Stimulated activated CD4-positive, alpha-beta T cell treated with anti-CD3 and anti-CD28 coated beads, Interleukin-12 subunit alpha, Interleukin-12 subunit beta, amount 100 ng/mL, for 4 hours (primary cell): ENCODE measurements around the gene SLC31A1.

Source experiments
- DNase-seq: peaks from one replicate; pipeline ENCODE4 v3.0.0-alpha.2; 2020

SLC31A1 gene

DNA sequence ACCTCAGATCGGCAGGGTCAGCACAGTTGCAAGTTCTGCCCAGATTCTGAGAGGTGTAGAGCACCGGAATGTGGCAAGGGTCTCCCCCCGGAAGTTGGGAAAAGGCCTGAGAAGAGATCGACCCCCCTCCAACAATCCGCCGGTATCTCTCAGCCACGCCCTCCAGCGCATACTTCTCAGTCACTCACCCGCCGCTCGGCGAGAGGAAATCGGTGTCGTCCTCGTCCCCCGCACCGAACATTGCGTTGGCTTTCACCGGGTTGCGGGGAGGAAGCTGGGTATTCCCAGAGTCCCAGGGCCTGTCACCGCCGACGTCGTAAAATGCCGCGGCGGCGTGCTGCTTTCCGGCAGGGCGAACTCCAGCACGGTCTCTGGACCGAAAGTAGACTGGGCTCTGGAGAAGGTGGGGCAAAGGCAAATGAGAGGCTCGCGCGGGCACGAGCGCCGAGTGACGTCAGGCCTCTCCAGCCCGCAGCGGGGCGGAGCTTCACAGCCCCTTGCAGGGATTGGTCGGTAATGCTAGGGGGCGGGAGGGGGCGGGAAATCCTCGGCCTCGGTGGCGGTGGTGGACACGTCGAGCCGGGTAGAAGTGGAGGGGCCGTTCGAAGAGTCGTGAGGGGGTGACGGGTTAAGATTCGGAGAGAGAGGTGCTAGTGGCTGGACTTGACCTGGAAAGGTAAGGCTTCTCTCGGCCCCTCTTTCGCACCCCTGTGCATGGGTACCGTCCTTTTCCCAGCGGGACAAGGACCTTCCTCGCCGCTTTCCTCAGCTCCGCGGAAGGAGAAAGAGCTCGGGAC is at the start of gene SLC31A1, which contains the start of gene FKBP15:
TSS of gene SLC31A1 (plus strand) at position 542 of the 797 bp plus-strand sequence. CDS start 34,605 bp downstream, outside the sequence.
TSS of gene FKBP15 (minus strand) at position 275 of the 797 bp plus-strand sequence. CDS start at position 241, 34 bp downstream.
- peak; percentile 95 for DNase-seq

GRCh38 chr9:113173341-113173740 is 48.0 kb upstream of the SLC31A1 start:
- no peak for DNase-seq

- no peak for DNase-seq
These were observed 44.5 kb upstream of the SLC31A1 start for GRCh38 chr9:113176803-113177202.

DNA sequence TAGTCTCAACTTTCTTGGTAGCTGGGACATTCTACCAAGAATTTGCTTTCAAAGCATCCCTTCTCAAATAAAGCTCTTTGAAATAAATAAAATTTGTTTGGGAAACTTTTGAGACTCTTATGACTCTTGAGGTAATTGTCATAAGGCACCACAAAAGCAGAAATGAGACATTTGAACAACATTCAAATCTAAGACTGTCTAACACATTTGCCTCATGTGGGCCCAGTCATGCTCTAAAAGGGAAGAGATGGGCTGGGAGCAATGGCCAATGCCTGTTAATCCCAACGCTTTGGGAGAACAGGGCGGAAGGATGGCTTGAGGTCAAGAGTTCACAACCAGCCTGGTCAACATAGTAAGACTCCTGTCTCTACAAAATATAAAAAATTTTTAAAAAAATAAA is 44.1 kb upstream of the SLC31A1 start:
- DNase-seq, result no peak

- no peak for DNase-seq
These were observed 43.3 kb upstream of the SLC31A1 start for GRCh38 chr9:113178087-113178486.

DNA sequence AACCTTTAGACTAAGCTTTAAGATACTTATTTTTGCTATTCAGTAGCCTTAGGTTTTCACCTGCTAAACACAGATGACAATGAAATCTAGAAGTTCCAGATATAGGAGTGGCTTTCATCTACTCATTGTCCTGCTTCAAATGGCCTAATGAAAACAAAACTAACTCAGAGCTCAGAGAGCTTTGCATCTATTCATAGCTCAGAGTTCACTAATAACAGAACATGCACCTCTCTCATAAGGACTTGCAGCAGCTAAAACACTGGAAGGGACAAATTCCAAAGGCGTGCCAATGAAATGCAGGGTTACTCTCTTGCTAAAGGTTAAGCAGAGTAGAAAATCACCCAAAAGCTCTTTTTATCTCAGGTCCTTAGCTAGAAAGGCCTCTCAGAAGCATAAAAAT is 41.5 kb upstream of the SLC31A1 start:
- no peak for DNase-seq

DNA sequence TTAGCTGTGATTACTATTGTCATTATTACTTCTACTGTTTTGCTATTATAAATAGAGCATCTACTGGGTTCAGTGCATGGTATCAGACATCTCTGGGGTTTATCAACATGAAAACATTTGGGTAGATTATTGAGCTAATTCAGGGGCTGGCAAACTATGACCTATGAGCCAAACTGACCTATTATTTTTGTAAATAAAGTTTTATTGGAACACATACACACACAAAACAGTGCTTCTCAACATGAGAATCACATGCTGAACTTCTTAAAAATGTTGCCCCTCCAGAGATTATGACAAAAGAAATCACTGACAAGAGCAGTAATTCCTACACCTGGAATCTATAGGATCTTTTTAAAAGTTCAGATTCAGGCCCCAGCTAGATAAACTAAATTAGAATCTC is 40.2 kb upstream of the SLC31A1 start:
- no peak for DNase-seq

DNA sequence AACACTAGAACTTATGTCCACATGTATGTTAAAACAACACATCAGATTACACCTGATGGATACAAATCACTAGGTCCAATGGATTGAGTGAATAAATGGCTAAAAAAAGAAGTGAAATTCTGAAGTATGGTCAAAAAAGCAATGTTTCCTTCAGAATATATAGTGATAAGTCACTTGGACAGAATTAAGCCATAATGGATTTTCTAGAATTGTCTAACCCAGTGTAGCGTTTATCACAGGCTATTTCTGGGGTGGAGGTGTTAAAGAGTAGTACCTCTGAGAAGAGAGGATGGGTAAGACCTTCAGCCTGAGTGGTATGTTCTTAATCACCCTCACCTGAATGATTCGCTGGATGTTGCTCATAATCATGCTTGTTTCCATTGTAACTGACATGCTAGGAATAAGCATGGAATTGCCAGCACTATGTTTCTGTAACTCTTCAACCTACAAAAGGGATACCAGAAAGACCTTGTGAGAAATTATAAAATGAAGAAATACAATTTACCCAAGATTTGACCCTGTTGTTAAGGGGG is 37.3 kb upstream of the SLC31A1 start:
- DNase-seq, result no peak

- DNase-seq, result no peak
These were observed 36.8 kb upstream of the SLC31A1 start for GRCh38 chr9:113184539-113184938.

- DNase-seq, result no peak
These were observed 36.1 kb upstream of the SLC31A1 start for GRCh38 chr9:113185271-113185670.

GRCh38 chr9:113186137-113186755 is 35.1 kb upstream of the SLC31A1 start:
- DNase-seq, result no peak

DNA sequence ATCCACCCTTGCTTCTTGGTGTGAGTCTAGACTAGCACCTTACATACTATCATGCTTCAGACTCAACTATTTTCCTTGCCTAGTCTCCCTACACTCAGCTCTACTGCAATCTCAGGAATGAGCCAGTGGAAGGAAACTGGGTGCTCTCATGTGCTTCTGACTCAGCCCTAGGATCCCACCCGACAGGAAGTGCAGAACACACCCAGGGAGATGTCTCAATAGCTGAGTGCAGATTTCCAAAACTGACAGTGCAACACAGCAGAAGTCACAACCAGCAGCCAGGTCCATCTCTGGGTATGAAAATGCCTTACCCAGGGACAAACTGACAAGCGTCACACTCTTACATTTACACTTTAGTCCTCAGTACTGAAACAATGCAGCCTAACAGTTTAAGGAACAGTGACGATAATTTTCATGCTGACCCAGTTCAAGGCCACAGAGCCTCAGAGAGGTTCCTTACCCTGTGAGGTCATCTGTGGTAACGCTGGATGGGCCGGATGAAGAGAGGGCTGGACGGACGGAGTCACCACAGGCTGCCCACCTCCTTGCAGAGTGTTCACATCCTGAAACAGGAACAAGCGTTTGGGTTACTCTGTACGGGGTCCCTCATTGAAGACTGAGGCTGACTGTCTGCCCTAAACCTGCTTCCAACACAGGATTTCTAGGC is 33.3 kb upstream of the SLC31A1 start:
- no peak for DNase-seq

GRCh38 chr9:113192455-113192854 is 28.9 kb upstream of the SLC31A1 start:
- no peak for DNase-seq

GRCh38 chr9:113199683-113200329 is 21.5 kb upstream of the SLC31A1 start:
- no peak for DNase-seq

DNA sequence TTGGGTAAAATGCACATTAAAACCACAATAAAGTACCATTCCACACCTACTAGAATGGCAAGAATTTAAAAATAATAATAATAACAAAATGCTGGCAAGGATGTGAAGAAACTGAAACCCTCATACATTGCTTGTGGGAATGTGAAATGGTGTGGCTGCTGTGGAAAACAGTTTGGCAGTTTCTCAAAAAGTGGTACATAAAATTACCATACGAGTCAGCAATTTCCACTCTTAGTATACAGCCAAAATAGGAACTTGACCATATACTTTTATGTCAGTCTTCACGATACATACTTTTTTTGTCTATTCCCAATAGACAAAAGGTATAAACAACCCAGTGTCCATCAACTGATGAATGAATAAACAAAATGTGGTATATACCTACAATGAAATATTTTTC is 15.9 kb upstream of the SLC31A1 start:
- no peak for DNase-seq

GRCh38 chr9:113205861-113206260 is 15.5 kb upstream of the SLC31A1 start:
- DNase-seq, result no peak

DNA sequence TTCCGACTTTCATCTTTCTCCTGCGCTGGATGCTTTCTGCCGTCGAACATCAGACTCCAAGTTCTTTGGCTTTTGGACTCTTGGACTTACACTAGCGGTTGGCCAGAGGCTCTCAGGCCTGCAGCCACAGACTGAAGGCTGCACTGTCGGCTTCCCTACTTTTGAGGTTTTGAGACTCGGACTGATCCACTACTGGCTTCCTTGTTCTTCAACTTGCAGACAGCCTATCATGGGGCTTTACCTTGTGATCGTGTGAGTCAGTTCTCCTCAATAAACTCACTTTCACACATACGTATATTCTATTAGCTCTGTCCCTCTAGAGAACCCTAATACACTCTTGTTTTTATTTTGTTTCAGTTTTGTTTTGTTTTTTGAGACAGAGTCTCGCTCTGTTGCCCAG is 10.5 kb upstream of the SLC31A1 start:
- DNase-seq, result no peak

- no peak for DNase-seq
These were observed 6.2 kb upstream of the SLC31A1 start for GRCh38 chr9:113215132-113215531.

- no peak for DNase-seq
These were observed 4.9 kb upstream of the SLC31A1 start for GRCh38 chr9:113216406-113216805.

DNA sequence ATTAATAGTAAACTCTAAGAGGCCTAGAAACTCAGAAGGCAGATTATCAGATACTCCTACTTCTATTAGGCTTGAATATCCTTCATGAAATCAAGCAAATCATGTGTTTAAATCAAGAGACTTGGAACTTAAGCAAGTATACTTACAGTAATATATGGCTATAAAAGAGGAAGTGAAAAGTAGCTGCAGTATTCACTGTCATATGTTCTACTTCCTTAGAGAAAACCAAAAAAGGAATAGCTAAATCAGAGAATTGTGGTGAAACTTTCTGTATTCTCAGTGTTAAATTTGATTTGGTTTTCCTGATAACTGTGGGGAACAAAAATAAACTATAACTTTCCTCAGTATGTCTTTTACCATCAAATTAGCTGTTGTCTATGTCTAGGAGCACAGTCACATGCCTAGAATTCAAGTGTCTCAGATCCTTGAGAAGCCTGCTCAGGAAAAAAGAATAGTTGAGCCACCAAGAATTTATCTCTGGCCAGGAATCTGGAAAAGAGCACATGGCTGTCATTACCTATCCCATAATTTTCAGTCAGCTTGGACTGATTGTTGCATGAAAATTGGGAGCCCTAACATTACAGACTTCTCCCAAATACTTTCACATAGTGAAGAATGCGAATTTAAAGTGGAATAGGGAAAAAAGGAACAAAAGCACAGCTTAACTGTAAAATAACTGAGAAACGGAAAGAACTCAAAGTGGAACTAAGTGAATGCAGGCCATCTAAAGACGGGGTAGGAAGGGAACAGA is 2.0 kb upstream of the SLC31A1 start:
- no peak for DNase-seq

GRCh38 chr9:113219969-113220368 is 1.4 kb upstream of the SLC31A1 start:
- no peak for DNase-seq

- no peak for DNase-seq
These were observed 809 bp upstream of the SLC31A1 start for GRCh38 chr9:113220467-113221002.
